ENCODE data around the gene ARL8B.

DNA sequence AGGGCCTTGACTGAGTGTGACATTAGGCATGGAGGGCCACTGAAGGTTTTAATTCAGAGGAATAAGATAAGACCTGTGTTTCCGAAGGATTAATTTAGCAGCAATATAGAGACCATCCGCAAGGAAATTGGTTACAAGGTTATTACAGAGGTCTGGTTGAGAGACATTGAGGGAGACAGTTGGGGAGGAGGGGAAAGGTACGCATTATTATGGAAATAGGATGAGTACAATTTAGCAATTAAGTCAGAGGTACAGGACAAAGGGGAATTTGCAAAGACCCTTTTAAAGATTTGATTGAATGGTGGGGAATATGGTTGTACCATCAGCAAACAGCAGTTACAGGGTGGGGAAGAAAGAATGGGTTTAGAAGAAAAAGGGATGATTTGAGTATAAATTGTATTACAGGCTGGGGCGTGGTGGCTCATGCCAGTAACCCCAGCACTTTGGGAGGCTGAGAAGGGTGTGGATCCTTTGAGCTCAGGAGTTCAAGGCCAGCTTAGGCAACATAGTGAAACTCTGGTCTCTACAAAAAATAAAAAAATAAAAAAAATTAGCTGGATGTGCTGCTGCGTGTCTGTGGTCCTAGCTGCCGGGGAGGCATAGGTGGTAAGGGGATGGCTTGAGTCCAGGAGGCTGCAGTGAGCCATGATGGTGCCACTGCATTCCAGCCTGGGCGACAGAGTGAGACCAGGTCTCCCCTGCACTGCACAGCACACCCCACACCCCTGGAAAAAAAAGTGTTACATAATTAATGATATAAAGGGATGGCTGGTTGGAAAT is 11.3 kb downstream of the ARL8B start:
- TF ChIP-seq, protein P1, sequence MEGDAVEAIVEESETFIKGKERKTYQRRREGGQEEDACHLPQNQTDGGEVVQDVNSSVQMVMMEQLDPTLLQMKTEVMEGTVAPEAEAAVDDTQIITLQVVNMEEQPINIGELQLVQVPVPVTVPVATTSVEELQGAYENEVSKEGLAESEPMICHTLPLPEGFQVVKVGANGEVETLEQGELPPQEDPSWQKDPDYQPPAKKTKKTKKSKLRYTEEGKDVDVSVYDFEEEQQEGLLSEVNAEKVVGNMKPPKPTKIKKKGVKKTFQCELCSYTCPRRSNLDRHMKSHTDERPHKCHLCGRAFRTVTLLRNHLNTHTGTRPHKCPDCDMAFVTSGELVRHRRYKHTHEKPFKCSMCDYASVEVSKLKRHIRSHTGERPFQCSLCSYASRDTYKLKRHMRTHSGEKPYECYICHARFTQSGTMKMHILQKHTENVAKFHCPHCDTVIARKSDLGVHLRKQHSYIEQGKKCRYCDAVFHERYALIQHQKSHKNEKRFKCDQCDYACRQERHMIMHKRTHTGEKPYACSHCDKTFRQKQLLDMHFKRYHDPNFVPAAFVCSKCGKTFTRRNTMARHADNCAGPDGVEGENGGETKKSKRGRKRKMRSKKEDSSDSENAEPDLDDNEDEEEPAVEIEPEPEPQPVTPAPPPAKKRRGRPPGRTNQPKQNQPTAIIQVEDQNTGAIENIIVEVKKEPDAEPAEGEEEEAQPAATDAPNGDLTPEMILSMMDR (IDR thresholded peaks at IDR 0.05) = no peak
- no peak for TF ChIP-seq POLR2A (IDR thresholded peaks at IDR 0.05)

All from ovary (tissue), 3 donors.